Stimulated activated CD8-positive, alpha-beta memory T cell treated with anti-CD3 and anti-CD28 coated beads, Interleukin-4, amount 100 ng/mL, for 4 hours (primary cell): ENCODE results near the gene KIFBP.
"Not testable (repeated sequence)": the region's sequence is repeated elsewhere in the genome, so short reads cannot be mapped to it uniquely, and the experiment has no call there.

ENCODE experiments used
- DNase-seq, 2 donors: peaks; one replicate each; pipeline ENCODE4 v3.0.0-alpha.2; 2020; ENCODE audit warnings: low read depth in 2 of 2, low spot score in 1 of 2

The KIFBP gene

DNA sequence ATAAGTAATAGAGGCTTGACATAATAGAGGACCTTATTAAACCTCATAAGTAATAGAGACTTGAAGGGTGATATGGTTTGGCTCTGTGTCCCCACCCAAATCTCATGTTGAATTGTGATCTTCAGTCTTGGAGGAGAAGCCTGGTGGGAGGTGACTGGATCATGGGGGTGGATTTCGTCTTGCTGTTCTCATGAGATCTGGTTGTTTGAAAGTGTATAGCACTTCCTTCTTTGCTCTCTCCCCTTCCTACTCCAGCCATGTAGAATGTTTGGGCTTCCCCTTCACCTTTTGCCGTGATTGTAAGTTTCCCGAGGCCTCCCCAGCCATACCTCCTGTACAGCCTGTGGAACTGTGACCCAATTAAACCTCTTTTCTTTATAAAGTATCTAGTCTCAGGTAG lies 8.6 kb downstream of the KIFBP start:
- DNase-seq = no peak

DNA sequence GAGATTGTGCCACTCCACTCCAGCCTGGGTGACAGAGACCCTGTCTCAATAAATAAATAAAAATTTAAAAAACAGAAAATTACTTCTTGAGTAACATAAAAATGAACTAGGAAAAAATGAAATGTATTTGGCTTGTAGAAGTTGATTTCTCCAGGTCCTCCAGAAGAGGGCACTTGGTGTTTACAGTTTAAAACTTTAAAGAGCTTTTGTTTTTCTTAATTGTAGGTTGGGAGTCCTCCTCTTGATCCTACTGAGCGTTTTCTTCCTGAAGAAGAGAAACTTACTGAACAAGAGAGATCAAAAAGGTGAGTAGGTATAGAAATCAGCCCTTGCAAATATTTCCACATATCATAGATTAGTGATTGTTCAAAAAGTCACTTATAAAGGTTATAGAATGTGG lies 16.2 kb downstream of the KIFBP start:
- no peak for DNase-seq

DNA sequence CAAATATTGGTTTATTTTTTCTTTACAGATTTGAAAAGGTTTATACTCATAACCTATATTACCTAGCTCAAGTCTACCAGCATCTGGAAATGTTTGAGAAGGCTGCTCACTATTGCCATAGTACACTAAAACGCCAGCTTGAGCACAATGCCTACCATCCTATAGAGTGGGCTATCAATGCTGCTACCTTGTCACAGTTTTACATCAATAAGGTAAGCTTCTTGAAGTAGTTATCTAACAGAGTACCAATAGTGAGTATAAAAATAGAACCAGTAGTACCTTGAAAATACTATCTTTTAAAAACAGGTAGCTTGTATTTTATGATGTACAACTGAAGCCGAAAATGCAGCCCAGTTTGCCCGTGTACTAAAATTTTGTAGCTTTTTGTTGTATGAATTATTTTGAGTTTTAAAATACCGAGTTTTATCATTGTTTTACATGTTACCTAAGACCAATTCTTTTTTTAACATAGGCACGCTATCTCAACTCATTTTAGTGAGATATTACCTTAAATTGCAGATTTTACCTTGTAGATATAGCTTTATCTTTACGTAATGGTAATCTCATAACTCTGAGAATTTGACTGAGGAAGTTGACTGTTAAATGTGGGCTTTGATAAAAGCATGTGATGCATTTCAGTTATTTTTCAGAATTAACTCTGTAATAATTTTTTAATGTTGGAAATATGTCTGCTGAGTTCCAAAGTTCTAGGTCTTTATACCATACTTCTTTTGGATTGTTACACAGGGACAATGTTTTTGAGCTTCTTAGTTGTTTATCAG lies 17.3 kb downstream of the KIFBP start:
- DNase-seq = no peak

DNA sequence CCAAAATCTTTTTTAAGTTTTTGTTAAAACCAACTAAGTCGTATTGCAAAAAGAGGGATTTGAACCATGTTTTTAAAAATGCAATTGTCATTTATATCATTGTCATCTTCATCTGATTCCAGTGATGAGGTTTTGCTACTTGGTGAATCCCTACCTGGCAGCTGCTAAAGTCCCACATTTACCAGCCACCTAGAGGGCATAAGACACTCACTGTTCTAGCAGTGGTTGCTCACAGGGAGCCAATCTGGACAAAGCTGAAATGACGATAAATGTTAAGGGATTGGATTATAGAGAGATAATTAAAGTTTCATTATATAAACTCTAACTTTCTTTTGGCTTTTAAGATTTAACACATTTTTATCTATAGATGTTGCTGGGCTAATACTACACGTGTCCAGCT lies 18.7 kb downstream of the KIFBP start:
- DNase-seq = no peak

DNA sequence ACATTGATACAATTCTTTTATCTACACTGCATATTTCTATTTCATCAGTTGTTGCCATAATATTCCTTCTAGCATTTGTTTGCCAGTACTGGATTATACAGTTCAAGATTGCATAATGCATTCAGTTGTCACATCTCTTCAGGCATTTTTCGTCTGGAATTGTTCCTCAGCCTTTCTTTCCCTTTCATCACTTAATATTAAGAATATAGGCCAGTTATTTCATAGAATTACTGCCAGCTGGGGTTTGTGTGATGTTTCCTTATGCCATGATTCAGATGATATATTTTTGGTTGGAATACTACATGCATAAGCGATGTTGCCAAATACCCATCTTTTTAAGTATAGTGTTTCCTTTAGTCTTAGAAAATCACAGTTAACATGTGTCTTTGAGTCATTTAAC lies 20.8 kb downstream of the KIFBP start:
- DNase-seq = no peak

DNA sequence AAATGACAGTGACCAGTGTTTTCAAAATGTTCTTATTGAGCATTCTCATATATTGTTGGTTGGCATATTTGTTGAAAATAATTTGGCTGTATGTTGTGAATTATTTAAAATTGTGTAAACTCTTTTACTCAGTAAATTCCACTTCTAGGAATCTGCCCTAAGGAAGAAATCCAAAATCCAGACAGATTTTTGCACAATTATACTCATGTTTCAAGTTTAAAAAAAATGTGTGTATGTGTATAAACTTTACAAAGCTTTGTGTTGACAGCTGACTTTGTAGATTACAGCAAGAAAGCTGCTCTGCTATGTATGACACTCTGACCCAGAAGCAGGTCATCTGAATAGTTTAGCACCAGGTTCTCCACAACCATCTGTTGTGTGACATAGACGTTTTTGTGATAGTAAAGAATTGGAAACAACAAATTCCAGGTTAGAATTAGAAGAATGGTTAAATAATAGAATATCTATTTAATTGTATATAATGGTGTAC lies 21.6 kb downstream of the KIFBP start:
- no peak for DNase-seq

DNA sequence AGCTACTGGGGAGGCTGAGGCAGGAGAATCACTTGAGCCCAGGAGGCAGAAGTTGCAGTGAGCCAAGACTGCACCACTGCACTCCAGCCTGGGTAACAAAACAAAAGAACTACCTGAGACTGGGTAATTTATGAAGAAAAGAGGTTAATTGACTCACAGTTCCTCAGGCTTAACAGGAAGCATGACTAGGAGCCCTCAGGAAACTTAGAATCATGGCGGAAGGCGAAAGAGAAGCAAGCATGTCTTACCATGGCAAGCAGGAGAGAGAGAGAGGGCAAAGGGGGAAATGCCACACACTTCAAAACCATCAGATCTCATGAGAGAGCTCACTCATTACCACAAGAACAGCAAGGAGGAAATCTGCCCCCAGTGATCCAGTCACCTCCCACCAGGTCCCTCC lies 24.2 kb downstream of the KIFBP start:
- DNase-seq = not testable (repeated sequence)

DNA sequence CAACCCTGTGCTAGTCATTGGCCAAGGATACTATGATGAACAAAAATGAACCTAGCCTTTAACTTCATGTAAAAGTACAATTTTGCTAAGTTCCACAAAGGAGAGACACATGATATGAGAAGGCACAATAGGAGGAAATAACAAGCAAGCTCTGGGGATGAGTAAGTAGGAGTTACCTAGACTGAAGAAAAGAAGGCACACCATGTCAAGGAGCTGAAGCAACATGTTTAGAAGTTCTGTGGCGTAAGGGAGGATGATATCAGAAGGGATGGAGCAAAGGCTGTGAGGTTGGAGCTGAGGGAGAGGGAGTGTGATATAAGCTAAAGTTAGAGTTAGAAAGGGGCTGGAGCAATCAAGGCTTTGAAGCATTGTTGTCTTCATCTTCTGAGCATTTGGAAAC lies 25.6 kb downstream of the KIFBP start:
- DNase-seq = no peak

DNA sequence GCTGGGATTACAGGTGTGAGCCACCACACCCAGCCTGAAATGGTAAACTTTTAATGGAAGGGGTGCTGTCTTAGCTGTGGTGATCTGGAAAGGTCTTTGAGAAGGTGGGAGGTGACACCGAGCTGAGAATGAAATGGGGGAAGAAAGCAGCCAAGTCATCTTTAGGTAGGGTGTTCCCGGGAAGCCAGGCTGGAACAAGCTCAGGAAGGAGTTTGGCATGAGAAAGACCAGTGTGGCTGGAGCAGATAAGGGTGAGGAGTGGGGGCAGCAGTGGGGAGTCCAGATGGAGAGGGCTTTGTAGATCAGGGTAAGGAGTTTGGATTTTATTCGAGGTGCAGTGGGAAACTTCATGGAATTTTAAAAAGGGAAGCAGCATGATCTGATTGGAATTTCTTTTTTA lies 30.0 kb downstream of the KIFBP start:
- DNase-seq = no peak

DNA sequence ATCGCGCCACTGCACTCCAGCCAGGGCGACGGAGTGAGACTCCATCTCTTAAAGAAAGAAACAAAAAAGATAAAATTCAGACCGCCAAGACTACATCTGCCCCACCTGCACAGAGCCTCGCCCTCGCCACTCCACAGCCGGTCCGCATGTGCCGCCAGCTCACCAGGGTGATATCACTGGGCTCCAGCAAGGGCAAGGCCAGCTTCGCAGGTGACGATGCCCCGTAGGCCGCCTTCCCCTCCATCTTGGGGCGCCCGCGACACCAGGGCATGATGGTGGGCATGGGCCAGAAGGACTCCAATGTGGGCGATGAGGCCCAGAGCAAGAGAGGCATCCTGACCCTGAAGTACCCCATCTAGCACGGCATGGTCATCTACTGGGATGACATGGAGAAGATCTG lies 34.0 kb downstream of the KIFBP start:
- no peak for DNase-seq

DNA sequence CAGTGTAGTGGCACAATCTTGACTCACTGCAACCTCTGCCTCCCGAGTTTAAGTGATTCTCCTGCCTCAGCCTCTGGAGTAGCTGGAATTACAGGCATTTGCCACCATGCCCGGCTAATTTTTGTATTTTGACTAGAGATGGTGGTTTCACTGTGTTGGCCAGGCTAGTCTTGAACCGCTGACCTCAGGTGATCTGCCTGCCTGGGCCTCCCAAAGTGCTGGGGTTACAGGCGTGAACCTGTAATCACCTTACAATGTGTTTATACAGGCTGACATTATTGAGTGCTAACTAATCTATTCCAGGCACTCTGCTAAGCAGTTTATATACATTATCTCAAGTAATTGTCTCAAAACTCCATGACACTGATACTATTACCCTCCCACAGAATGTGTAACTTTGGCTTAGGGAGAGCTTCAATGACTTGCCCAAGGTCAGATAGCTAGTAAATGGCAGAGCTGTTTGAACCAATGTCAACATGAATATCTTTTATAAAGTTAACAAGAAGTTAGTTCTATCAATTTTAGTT lies 36.8 kb downstream of the KIFBP start:
- no peak for DNase-seq

DNA sequence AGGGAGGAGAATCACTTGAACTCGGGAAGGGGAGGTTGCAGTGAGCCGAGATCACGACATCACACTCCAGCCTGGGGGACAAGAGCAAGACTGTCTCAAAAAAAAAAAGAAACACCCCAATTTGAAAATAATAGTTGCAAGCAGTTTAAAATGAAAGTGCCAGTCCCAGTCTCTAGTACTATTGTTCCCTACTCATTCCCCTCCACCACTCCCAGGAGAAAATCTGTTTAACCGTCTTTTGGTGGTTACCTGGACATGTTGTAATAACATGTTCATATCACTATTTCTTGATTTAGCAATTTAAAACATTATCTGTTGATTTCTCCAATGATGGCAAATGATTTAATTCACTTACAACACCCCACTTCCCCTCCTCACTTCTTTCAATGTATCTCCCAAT lies 44.7 kb downstream of the KIFBP start:
- no peak for DNase-seq

DNA sequence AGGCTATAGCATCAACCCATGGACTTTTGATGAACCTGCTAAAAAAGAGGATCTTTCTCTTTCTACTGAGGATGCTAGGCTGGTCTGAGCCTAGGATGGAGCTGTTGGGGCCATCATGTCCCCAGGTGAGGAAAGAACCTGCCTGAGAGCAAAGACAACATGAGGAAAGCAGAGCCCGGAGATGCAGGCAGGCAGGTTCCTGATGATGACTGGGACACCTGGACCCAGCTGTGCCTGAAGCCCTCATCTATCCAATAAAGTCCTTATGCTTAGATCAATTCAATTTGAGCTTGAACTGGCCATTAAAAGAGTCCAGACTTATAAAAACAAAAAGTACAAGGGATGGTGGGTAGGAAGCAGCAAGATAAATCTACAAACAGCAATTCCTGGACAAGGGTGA lies 48.9 kb downstream of the KIFBP start:
- no peak for DNase-seq

DNA sequence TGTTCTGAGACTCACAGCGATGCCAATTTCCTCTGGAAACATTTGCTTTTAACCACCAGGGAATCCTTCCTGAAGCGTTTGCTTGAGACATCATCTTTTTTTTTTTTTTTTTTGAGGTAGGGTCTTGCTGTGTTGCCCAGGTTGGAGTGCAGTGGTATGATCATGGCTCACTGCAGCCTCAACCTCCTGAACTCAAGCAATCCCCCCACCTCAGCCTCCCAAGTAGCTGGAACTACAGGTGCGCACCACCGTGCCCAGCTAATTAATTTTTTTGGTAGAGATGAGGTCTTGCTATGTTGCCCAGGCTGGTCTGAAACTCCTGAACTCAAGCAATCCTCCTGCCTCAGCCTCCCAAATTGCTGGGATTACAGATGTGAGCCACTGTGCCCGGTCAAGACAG lies 52.3 kb downstream of the KIFBP start:
- DNase-seq = not testable (repeated sequence)

DNA sequence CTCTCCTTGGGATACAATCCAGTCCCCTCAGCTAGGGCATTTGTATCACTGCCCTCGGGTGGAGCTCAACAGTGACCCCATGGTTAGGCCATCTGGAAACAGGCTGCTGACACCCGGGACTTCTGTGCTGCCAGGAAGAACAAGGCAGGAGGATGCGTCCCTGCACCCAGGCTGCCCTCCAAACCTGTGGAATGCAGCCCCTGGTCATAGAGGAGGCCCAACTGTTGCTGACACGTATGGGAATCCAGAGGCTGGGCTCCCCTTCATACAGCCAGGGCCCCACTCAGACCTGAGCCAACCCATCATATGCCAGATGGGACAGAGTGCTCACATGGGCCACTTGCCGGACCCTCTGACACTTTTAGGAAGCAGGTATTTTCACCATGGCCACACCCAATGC lies 53.8 kb downstream of the KIFBP start:
- DNase-seq = no peak

DNA sequence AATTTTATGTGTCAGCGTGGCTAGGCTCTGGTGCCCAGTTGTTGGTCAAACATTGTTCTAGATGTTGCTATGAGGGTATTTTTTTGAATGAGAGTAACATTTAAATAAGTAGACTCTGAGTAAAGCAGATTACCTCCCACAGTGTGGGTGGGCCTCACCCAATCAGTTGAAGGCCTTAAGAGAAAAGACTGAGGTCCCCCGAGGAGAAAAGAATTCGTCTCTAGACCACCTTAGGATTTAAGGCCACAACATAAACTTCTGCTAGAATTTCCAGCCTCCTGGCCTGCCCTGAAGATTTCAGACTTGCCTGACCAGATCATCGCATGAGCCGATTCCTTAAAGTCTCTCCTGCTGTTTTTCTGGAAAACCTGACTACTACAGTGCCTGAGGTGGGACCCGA lies 54.2 kb downstream of the KIFBP start:
- no peak for DNase-seq

DNA sequence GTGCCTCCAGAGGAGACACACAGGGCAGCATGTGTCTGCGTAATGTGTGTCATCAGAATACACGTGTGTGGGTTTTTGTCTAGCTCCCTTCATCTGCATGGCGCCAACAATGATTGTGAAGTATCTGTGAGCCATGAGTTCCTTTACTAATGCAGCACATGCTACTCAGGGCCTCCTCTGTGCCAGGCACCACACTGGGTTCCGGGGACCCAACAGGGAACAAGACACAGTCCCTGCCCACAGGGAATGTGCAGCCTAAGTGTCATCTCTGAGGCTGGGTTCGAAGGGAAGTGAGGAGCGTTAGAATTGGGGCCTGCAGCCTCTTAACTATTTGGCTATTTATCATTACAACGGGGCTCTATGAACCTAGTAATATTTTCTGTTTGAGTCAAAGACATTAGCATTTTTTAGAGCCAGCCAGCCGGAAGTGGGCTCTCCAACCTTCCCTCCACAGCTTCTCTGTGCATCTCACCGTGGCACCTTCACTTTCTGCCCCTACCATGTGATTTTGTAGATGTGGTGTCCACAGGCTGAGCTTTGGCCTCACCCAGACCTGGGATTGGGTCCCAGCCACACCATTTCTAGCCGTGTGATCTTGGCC lies 55.4 kb downstream of the KIFBP start:
- no peak for DNase-seq

DNA sequence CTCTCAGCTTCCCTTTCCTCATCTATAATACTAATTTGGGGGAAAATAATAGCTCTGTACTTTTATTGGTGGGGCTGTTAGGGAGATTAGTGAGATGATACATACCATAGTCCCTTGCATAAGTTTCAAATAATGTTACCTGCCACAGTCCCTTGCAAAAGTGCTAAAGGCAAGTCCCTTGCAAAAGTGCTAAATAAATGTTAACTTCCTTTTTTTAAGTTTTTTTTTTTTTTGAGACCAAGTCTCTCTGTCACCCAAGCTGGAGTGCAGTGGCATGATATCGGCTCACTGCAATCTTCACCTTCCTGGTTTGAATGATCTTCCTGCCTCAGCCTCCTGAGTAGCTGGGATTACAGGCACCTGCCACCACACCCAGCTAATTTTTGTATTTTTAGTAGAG lies 55.9 kb downstream of the KIFBP start:
- no peak for DNase-seq

DNA sequence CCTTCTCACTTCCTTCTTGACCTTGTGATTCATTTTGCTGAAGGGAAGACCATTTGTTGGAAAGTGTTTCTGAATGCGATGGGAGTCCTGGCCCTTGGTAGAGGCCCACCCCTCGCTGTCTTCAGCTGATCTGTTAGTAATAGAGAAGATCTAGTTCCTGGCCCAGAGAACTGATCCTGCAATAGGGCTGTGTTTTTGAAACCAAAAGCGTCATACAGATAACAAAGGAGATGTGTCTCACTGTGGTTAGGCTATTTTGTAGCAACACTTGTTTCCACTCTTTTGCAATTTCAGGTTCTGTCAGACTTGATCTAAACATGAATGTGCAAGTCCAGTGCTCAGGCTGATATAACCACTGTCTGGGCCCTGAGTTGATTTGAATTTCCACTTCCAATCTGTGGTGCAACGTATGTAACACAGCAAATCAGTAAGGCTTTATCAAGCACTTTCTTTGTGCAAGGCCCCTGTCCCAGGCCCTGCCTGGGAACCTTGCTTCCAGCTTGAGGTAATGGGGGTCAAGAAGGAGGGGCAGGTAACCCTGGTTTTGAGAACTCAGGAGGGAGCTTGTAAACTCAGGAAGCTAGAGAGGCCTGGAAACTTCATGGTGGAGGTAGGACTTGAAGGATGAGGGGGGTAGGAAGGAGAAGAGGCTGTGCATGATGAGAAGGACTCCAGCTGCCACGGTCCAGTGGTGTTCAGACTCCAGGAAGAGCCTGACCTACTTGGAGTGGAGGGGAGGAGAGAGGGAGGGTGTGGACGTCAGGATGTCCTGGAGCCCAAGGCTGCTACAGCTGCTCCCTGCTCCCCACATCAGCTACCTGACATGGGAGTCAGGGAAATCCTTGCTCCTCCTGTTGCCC lies 57.1 kb downstream of the KIFBP start:
- no peak for DNase-seq

DNA sequence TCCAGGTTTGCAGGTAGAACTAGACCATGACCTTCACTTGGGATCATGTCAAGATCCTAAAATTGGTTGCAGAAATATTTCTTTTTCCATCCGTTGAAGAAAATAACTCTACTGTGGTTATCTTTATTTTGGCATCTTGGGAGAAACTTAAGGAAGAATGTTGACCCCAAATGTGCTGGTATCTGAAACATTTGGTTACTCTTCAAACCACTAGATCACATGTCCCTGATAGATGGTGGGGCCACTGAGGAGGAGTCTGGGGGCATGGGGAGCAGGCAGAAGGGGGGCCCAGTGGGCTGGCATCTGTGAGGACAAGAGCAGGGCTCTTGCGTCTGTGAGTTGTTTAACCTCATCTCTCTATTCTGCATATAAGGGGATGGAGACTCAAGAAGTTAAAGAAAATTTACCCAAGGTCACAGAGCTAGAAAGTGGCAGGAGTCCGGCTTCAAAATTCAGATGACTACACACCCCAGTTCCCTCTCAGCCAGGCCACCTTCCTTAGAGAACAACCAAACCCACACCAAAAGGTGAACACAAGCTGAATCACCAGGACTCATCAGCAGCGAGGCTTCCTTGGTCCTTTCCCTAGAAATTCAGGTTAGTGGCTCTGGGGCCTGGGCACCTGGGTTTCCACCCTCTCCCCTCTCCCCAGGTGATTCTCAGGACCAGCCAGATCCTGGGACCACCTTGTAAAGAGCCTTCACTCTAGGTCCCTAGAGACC lies 58.7 kb downstream of the KIFBP start:
- DNase-seq = no peak

DNA sequence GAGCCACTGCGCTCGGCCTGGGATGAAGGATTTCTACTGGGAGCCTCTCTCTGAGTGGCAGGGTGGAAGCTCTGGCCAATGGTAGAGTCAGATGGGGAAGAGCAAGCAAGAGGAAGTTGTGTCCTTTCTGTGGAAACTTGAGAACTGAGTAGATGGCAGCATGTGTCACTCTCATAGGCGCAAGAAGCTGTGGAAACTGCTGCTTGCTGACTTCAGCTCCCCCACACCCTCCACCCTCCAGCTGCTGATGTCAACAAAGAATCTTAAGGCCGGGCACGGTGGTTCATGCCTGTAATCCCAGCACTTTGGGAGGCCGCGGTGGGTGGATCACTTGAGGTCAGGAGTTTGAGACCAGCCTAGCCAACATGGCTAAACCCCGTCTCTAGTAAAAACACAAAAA lies 59.5 kb downstream of the KIFBP start:
- DNase-seq = no peak
